ENCODE results near the gene ESRRA. TPM values are rescaled to one million over a fixed set of nuclear protein-coding genes. Genes with fewer than 3 reads are reported as not detected.
A peak's percentile ranks its signal among the peaks of the same experiment; 100 is the strongest.

ESRRA gene
- total and polyA plus RNA-seq, 2 of the 8 experiments (the other 6 are each of a cell fraction or from before 2014, with no cell fraction given), result 18.2 to 37.0 TPM

- H2AFZ ChIP-seq (ENCODE audit: low read length), result no peak overlapping the region
- ChIA-PET CTCF (ENCODE audit: partially characterized antibody) (interaction anchor here (0.6 to 20.8 kb wide), 25 partner anchors 8 to 683 kb away, joined by 3 to 614 read pairs (median 4); partner anchors contain the start of genes BAD, CCDC88B, FERMT3 and GPR137), POLR2A (ENCODE audit: partially characterized antibody) (interaction anchor here (0.9 to 5.6 kb wide), 21 partner anchors 10 to 384 kb away, joined by 3 to 57 read pairs (median 6); partner anchors contain the start of genes BAD, FERMT3, GPR137 and PLCB3)
- H3K27me3 ChIP-seq (replicated peaks in 1 of 4; ENCODE audit: control insufficient read depth in 3 of 4, extremely low read depth in 1 of 4, insufficient read depth in 3 of 4, low read length in 3 of 4), result peaks cover 20 to 41% (median 29%) of the 10 kb centered on the region in 4 experiments
- peaks cover 3 to 22% (median 19%) of the 10 kb centered on the region in 4 experiments; a peak in 6 of 7 replicates for H3K4me1 ChIP-seq (replicated peaks in 1 of 4; ENCODE audit: control insufficient read depth in 3 of 4, insufficient read depth in 4 of 4, low read length in 3 of 4)
- H4K5ac ChIP-seq (ENCODE audit: insufficient read length, low read depth, low read length), result no peak overlapping the region
- H3K56ac ChIP-seq (replicated peaks; ENCODE audit: insufficient read length, low read depth, low read length), result no peak overlapping the region
- peaks cover 2 to 3% of the 10 kb centered on the region in 2 experiments for H4K20me1 ChIP-seq (replicated peaks in 1 of 2; ENCODE audit: control insufficient read depth in 1 of 2, insufficient read depth in 2 of 2, low read length in 2 of 2)
- H3K36me3 ChIP-seq (ENCODE audit: control insufficient read depth in 2 of 4, insufficient read depth in 4 of 4, low read length in 3 of 4), result no peaks in the 10 kb centered on the region; a peak in 1 of 8 replicates
- no peak overlapping the region for H3K23ac ChIP-seq (ENCODE audit: insufficient read length)
- FAIRE-seq (no peak), DNase-seq (ENCODE audit: low read depth in 1 of 2, low spot score in 2 of 2) (no peak)
- no peak overlapping the region for H3K4ac ChIP-seq (replicated peaks; ENCODE audit: insufficient read length, low read depth, low read length)
- peaks cover 11% of the 10 kb centered on the region; the same call in 1 of the 2 replicates for H3K79me1 ChIP-seq (ENCODE audit: low read depth, low read length)
- H3K18ac ChIP-seq (ENCODE audit: extremely low read depth, low read length), result no peak overlapping the region; the same call in 1 of the 2 replicates
- H3K9ac ChIP-seq (replicated peaks in 1 of 4; ENCODE audit: extremely low read depth in 1 of 4, low read depth in 3 of 4, low read length in 3 of 4), result no peak overlapping the region
- H2AK5ac ChIP-seq (ENCODE audit: low read depth, low read length), result no peak overlapping the region
- no peak overlapping the region for H4K91ac ChIP-seq (replicated peaks; ENCODE audit: insufficient read length, low read length)
- H3K4me2 ChIP-seq (ENCODE audit: insufficient read depth in 1 of 2, low read depth in 2 of 2, low read length in 2 of 2), result peak overlapping the region in 1 of 2 experiments; percentile 38; a peak in 2 of 4 replicates
- H3K27ac ChIP-seq (ENCODE audit: low read depth, low read length), result no peak overlapping the region
- H2BK15ac ChIP-seq (ENCODE audit: low read length), result no peak overlapping the region
- no peak overlapping the region for H4K8ac ChIP-seq (ENCODE audit: extremely low read depth, insufficient read depth, low read length)
- WGBS, 2 experiments (ENCODE audit: extremely low coverage in 1 of 2, insufficient coverage in 1 of 2, insufficient read length in 1 of 2, insufficient replicate concordance in 2 of 2, low coverage in 1 of 2, low lambda C conversion rate in 2 of 2, missing lambda C conversion rate in 1 of 2), result 89% methylated on average over 13 of the region's 13 CpGs; no CpG with 5 or more reads in 1 of the 2 experiments
- H3K14ac ChIP-seq (ENCODE audit: insufficient read length), result no peak overlapping the region
- H3K23me2 ChIP-seq (ENCODE audit: low read depth, low read length), result peaks cover 15% of the 10 kb centered on the region; the same call in 1 of the 2 replicates
- 0 out of 8 replicates have a peak overlapping the region, but pooled peaks of 2 of the 4 experiments have one; percentile 57 to 59 for H3K4me3 ChIP-seq (ENCODE audit: extremely low read depth in 1 of 4, insufficient read depth in 2 of 4, low read depth in 3 of 4, low read length in 4 of 4)
- H3K9me3 ChIP-seq (ENCODE audit: insufficient read depth in 2 of 2, low read depth in 1 of 2, low read length in 1 of 2), result no peaks in the 10 kb centered on the region; a peak in 1 of 4 replicates
- no peak overlapping the region for H2BK120ac ChIP-seq (replicated peaks; ENCODE audit: low read depth, low read length)
- no peak overlapping the region for H2BK20ac ChIP-seq (ENCODE audit: low read length)
- no peak overlapping the region for H2BK5ac ChIP-seq (ENCODE audit: low read depth, low read length)
- peaks cover 0 to 17% of the 10 kb centered on the region in 2 experiments; a peak in 2 of 4 replicates for H3K79me2 ChIP-seq (ENCODE audit: control insufficient read depth in 1 of 2, insufficient read depth in 2 of 2, low read length in 2 of 2)
- no peak overlapping the region for H2BK12ac ChIP-seq (ENCODE audit: low read depth, low read length)
- no peak for TF ChIP-seq CTBP2 (IDR thresholded peaks at IDR 0.05; ENCODE audit: borderline replicate concordance, insufficient read depth, insufficient read length, low read length)
- TF ChIP-seq BACH1 (IDR thresholded peaks at IDR 0.05; ENCODE audit: low read length), result no peak
- TF ChIP-seq CEBPB (IDR thresholded peaks at IDR 0.05; ENCODE audit: low read depth, low read length), result no peak
- TF ChIP-seq RFX5 (IDR thresholded peaks at IDR 0.05; ENCODE audit: borderline replicate concordance, low read depth, low read length), result no peak
- TF ChIP-seq CBX5 (IDR thresholded peaks at IDR 0.05; ENCODE audit: low read depth, low read length), result no peak
- no peak for TF ChIP-seq KDM4A (IDR thresholded peaks at IDR 0.05; ENCODE audit: low read depth, low read length, severe bottlenecking)
- no peak for TF ChIP-seq SRF (IDR thresholded peaks at IDR 0.05; ENCODE audit: low read depth, low read length)
- no peak for TF ChIP-seq TAF7 (optimal IDR thresholded peaks at IDR 0.05; ENCODE audit: borderline replicate concordance, low read depth, low read length)
- no peak for TF ChIP-seq SUZ12 (IDR thresholded peaks at IDR 0.05; ENCODE audit: low read length)
Measured at GRCh38 chr11:64303109-64304031, 2.0 kb upstream of the ESRRA start.
